Upper lobe of right lung (tissue), 1 donor: ENCODE results near the gene CLTA. TPM values are rescaled to one million over a fixed set of nuclear protein-coding genes. Genes with fewer than 3 reads are reported as not detected.

Experiments
- ATAC-seq: fragments of 200-7000 bp; cut with Tn5 transposase; one replicate; pipeline ENCODE4 v1.9.1; 2020; ENCODE audit warnings: mild to moderate bottlenecking, moderate library complexity
- DNase-seq: peaks from one replicate; pipeline ENCODE4 v3.0.0-alpha.2; 2020
- H3K27ac ChIP-seq: fragments of 200-600 bp; one replicate; pipeline ENCODE4 v1.8.0; 2022
- H3K27me3 ChIP-seq: fragments of 200-600 bp; one replicate; pipeline ENCODE4 v1.8.0; 2022; ENCODE audit warnings: mild to moderate bottlenecking
- H3K36me3 ChIP-seq: fragments of 200-600 bp; one replicate; pipeline ENCODE4 v1.8.0; 2022
- H3K4me1 ChIP-seq: fragments of 200-600 bp; one replicate; pipeline ENCODE4 v1.8.0; 2022
- H3K4me3 ChIP-seq: fragments of 200-600 bp; one replicate; pipeline ENCODE4 v1.8.0; 2022; ENCODE audit warnings: mild to moderate bottlenecking
- H3K9me3 ChIP-seq: fragments of 200-600 bp; one replicate; pipeline ENCODE4 v1.8.0; 2022
- intact Hi-C: fragments of 100-400 bp; cut with DNase I; formaldehyde crosslinking; loops from one replicate; pipeline ENCODE4 v1.11.0; 2022
- total RNA-seq: library from RNA; stranded (reverse); fragmentation: NEBNext Ultra II Directional; extraction: Animal tissue kit (Norgen Biotek cat#: 25700); gene quantifications from one replicate; pipeline ENCODE4 v1.2.1, GENCODE V29; 2021
- TF ChIP-seq, protein P1 (sequence below): fragments of 200-600 bp; IDR thresholded peaks from one replicate; pipeline ENCODE4 v1.8.0; 2022; ENCODE audit warnings: antibody characterized with exemption
- donor health status: DM: no; HTN: yes; CAD: no; lungs with severe emphysema.

Gene CLTA
- total RNA-seq, 1 donor from 2014 or later, result 163 TPM

DNA sequence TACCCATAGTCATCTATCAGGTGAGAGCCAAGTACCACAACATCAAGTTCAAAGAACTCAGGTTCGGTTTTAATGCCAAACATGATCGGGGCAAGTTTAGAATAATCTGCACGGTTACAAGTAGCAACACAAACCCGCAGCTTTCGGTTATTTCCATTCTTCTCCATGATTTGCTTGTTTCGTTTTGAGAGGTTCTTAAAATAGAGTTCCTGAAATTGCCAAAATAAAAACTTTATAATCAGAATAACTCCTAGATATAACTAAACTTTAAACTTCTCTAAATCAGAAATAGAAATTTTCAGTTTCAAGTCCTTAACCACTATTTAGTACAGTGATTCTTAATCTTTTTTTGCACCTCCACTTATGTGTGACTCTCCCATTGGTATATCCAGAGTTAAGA is 58.5 kb downstream of the CLTA start:
- Histone ChIP-seq H3K27me3 (no peaks in the 10 kb centered on the region), H3K9me3 (no peaks in the 10 kb centered on the region), H3K36me3 (peaks cover 29% of the 10 kb centered on the region), H3K27ac (no peak overlapping the region), H3K4me3 (no peak overlapping the region), H3K4me1 (no peaks in the 10 kb centered on the region)
- DNase-seq, result no peak
- no peak for ATAC-seq
- TF ChIP-seq, protein P1, sequence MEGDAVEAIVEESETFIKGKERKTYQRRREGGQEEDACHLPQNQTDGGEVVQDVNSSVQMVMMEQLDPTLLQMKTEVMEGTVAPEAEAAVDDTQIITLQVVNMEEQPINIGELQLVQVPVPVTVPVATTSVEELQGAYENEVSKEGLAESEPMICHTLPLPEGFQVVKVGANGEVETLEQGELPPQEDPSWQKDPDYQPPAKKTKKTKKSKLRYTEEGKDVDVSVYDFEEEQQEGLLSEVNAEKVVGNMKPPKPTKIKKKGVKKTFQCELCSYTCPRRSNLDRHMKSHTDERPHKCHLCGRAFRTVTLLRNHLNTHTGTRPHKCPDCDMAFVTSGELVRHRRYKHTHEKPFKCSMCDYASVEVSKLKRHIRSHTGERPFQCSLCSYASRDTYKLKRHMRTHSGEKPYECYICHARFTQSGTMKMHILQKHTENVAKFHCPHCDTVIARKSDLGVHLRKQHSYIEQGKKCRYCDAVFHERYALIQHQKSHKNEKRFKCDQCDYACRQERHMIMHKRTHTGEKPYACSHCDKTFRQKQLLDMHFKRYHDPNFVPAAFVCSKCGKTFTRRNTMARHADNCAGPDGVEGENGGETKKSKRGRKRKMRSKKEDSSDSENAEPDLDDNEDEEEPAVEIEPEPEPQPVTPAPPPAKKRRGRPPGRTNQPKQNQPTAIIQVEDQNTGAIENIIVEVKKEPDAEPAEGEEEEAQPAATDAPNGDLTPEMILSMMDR, result no peak
- intact Hi-C loops, result no loop called here

DNA sequence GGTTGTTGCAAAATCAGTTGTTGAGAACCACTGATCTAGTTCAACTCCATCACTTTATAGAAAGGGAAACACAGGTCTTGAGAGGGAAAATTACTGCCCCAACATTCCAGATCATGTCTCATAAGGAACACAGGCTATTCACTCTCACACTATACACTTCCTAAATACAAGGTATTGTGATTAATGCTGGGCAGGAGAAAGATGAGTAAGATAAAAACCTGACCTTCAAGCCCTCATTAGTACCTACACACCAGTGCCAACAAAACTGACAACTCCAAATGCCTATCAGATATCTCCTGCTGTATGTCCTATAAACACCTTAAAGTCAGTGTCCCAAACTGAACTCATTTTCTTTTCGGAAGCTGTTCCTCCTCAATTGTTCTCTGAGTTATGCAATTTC is 59.4 kb downstream of the CLTA start:
- H3K4me3 ChIP-seq, result no peak overlapping the region
- peaks cover 25% of the 10 kb centered on the region for H3K36me3 ChIP-seq
- intact Hi-C loops, result no loop called here
- no peak overlapping the region for H3K27ac ChIP-seq
- TF ChIP-seq, protein P1, result no peak
- ATAC-seq (no peak), DNase-seq (no peak)
- no peaks in the 10 kb centered on the region for H3K4me1 ChIP-seq
- H3K27me3 ChIP-seq, result no peaks in the 10 kb centered on the region
- H3K9me3 ChIP-seq, result no peaks in the 10 kb centered on the region

DNA sequence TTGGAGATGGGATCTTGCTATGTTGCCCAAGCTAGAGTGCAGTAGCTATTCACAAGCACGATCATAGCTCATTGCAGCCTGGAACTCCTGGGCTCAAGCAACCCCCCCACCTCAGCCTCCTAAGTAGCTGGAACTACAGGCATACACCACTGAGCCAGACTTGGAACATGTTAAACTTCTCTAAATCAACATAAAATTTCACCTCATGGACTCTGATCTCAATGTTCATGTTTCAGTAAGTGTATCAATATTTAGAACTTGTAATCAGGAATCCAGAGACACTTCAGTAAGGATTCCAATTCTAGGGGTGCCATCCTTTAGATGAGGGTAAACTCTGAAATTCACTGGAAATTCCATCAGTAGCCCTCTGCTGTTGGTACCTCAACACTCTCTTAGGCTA is 60.7 kb downstream of the CLTA start:
- Histone ChIP-seq H3K27ac (no peak overlapping the region), H3K4me1 (peaks cover 1% of the 10 kb centered on the region), H3K4me3 (no peak overlapping the region), H3K36me3 (peaks cover 13% of the 10 kb centered on the region), H3K27me3 (no peaks in the 10 kb centered on the region), H3K9me3 (no peaks in the 10 kb centered on the region)
- ATAC-seq, result no peak
- TF ChIP-seq, protein P1, result no peak
- DNase-seq, result no peak
- intact Hi-C loops, result no loop called here

DNA sequence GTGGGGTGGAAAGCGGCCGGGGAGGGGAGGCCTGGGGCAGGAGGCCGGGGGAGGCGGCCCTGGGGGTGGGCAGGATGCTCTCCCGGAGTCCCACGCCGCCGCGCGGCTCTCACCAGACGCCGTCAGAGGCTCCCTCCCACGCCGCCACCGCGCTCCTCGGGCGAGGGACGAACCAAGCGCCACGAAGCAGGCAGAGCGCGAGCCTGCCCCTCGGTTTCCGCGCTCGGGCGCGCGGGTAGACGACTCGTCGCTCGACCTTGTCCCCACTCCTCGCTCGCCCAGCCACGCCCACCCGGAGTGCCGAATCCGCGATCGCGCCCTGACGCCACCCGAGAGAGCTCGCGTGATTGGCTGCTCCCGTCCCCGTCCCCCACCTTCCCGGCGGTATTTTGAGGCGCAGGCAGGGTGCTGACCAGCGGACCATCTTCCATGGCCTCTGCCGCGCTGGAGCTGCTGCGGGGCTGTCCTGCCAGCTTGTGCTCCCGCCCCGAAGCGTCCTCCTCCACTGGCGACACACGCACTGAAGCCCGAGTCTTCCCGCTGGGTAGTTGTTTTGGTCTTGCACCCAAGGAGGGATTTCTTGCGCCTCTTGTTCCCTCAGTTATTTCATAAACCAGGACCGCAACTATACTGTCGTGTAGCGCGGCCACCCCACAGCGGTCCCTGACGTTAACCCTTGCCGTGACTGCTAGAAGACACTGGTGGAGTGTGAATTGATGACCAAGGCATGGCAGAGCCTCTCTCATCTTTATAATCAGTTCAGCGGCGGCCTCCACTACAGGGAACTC is 67.7 kb downstream of the CLTA start, which contains the start of gene GNE:
Gene GNE (minus strand): TSS at position 241 of the 788 bp plus-strand sequence. CDS start 9,093 bp downstream, outside the sequence.
- H3K9me3 ChIP-seq, result no peaks in the 10 kb centered on the region
- H3K27ac ChIP-seq, result peak within 1 kb of the TSS; percentile 96
- DNase-seq (peak; percentile 100), ATAC-seq (peak; percentile 99)
- no peaks in the 10 kb centered on the region for H3K27me3 ChIP-seq
- no peaks in the 10 kb centered on the region for H3K36me3 ChIP-seq
- H3K4me3 ChIP-seq, result peak within 1 kb of the TSS; percentile 90
- intact Hi-C loops, result no loop called here
- H3K4me1 ChIP-seq, result peaks cover 14% of the 10 kb centered on the region
- TF ChIP-seq, protein P1, result no peak

DNA sequence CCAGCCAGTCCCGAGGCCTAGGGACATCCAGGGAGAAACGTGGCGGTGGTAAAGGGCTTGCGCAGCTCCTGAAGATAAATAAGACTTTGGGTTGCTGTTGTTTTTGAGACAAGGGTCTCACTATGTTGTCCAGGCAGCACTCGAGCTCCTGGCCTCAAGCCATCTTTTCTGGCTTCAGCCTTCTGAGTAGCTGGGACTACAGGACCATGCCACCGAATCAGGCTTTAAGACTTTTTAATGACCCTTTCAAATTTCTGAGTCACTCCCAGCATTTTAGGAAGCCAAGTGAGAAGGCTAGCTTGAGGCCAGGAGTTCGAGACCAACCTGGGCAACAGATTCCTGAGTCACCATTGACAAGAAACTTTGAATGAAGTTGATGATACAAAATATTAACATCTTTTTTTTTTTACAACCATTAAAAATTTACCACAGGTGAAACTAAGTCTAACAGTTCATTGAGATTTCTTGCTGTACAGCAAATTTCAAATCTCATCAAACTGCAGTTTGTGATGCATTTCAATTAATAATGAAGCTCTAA is 68.3 kb downstream of the CLTA start:
- no peaks in the 10 kb centered on the region for H3K27me3 ChIP-seq
- DNase-seq (no peak), ATAC-seq (no peak)
- intact Hi-C loops, result no loop called here
- H3K4me1 ChIP-seq, result peaks cover 14% of the 10 kb centered on the region
- no peaks in the 10 kb centered on the region for H3K36me3 ChIP-seq
- peak overlapping the region; percentile 96 for H3K27ac ChIP-seq
- no peaks in the 10 kb centered on the region for H3K9me3 ChIP-seq
- H3K4me3 ChIP-seq, result peak overlapping the region; percentile 90
- TF ChIP-seq, protein P1, result no peak

Other genes with a start within 250 kb of the CLTA start
- not detected for gene OR2S2, start 232.8 kb upstream of the CLTA start, total RNA-seq
- gene RECK, start 154.0 kb upstream of the CLTA start, total RNA-seq, result 20.1 TPM
- gene GLIPR2, start 54.2 kb upstream of the CLTA start, total RNA-seq, result 64.9 TPM
- gene CCIN, start 21.5 kb upstream of the CLTA start, total RNA-seq, result not detected
- 13.7 TPM for gene GNE, start 67.5 kb downstream of the CLTA start, total RNA-seq
- 49.7 TPM for gene RNF38, start 209.3 kb downstream of the CLTA start, total RNA-seq